Trophoblast cell (in vitro differentiated cells and primary cell): Measurements from ENCODE around the gene PRR15.
A peak's percentile ranks its signal among the peaks of the same experiment; 100 is the strongest.

ENCODE experiments used
- DNase-seq, 2 donors: peaks; one replicate each; pipeline ENCODE4 v3.0.0-alpha.2; 2016
- H2AFZ ChIP-seq: 2 replicates; pipeline ENCODE4 v1.6.1; 2013; ENCODE audit warnings: low read length, moderate library complexity, mild to moderate bottlenecking; ENCODE audit not compliant: insufficient read depth, poor library complexity
- H2AK5ac ChIP-seq: 2 replicates; pipeline ENCODE4 v1.6.1; 2013; ENCODE audit warnings: mild to moderate bottlenecking, low read length
- H2BK120ac ChIP-seq: 2 replicates; pipeline ENCODE4 v1.6.1; 2013; ENCODE audit warnings: low read length, mild to moderate bottlenecking, moderate library complexity; ENCODE audit not compliant: insufficient read depth, poor library complexity
- H2BK12ac ChIP-seq: 2 replicates; pipeline ENCODE4 v1.6.1; 2013; ENCODE audit warnings: mild to moderate bottlenecking, low read length, moderate library complexity
- H2BK5ac ChIP-seq: 2 replicates; pipeline ENCODE4 v1.6.1; 2013; ENCODE audit warnings: low read length, low read depth, moderate library complexity, mild to moderate bottlenecking; ENCODE audit not compliant: poor library complexity
- H3K14ac ChIP-seq: 2 replicates; pipeline ENCODE4 v1.6.1; 2013; ENCODE audit warnings: mild to moderate bottlenecking, low read length
- H3K18ac ChIP-seq: 2 replicates; pipeline ENCODE4 v1.6.1; 2013; ENCODE audit warnings: mild to moderate bottlenecking, low read length
- H3K23ac ChIP-seq: 2 replicates; pipeline ENCODE4 v1.6.1; 2013; ENCODE audit warnings: low read length
- H3K27ac ChIP-seq: 2 replicates; pipeline ENCODE4 v1.5.1; 2013; ENCODE audit warnings: low read depth, mild to moderate bottlenecking, inconsistent platforms, low read length, moderate library complexity
- H3K27me3 ChIP-seq: 2 replicates; pipeline ENCODE4 v1.6.1; 2013; ENCODE audit warnings: inconsistent platforms, mild to moderate bottlenecking, low read length, moderate library complexity; ENCODE audit not compliant: insufficient read depth
- H3K36me3 ChIP-seq, 2 experiments: 1 replicate in 1 of 2; 2 replicates in 1 of 2; pipeline ENCODE4 v1.6.1; 2013; ENCODE audit warnings: low read length in 2 of 2, mild to moderate bottlenecking in 2 of 2, moderate library complexity in 1 of 2; ENCODE audit not compliant: insufficient read depth in 2 of 2, control insufficient read depth in 1 of 2
- H3K4ac ChIP-seq: 2 replicates; pipeline ENCODE4 v1.6.1; 2013; ENCODE audit warnings: low read depth, mild to moderate bottlenecking, low read length, moderate library complexity
- H3K4me1 ChIP-seq, 2 experiments: 1 replicate in 1 of 2; 2 replicates in 1 of 2; pipeline ENCODE4 v1.6.1; 2013; ENCODE audit warnings: low read length in 2 of 2, mild to moderate bottlenecking in 2 of 2, moderate library complexity in 1 of 2; ENCODE audit not compliant: insufficient read depth in 2 of 2, control insufficient read depth in 1 of 2
- H3K4me2 ChIP-seq: 2 replicates; pipeline ENCODE4 v1.6.1; 2013; ENCODE audit warnings: inconsistent platforms, mild to moderate bottlenecking, low read length, moderate library complexity
- H3K4me3 ChIP-seq: 2 replicates; pipeline ENCODE4 v1.5.1; 2013; ENCODE audit warnings: mild to moderate bottlenecking, low read depth, low read length, inconsistent platforms
- H3K79me1 ChIP-seq: one replicate; pipeline ENCODE4 v1.6.1; 2013; ENCODE audit warnings: low read length
- H3K79me2 ChIP-seq: 2 replicates; pipeline ENCODE4 v1.6.1; 2013; ENCODE audit warnings: low read length, mild to moderate bottlenecking; ENCODE audit not compliant: control insufficient read depth, insufficient read depth, poor library complexity
- H3K9ac ChIP-seq: 2 replicates; pipeline ENCODE4 v1.6.1; 2013; ENCODE audit warnings: mild to moderate bottlenecking, low read length
- H3K9me3 ChIP-seq: 2 replicates; pipeline ENCODE4 v1.6.1; 2013; ENCODE audit warnings: low read depth, mild to moderate bottlenecking, control low read depth, inconsistent platforms, low read length; ENCODE audit not compliant: insufficient read depth
- H4K12ac ChIP-seq: 2 replicates; pipeline ENCODE4 v1.6.1; 2013; ENCODE audit warnings: low read depth, mild to moderate bottlenecking, low read length, moderate library complexity
- H4K8ac ChIP-seq: 2 replicates; pipeline ENCODE4 v1.6.1; 2013; ENCODE audit warnings: low read depth, mild to moderate bottlenecking, low read length, moderate library complexity
- H4K91ac ChIP-seq: one replicate; pipeline ENCODE4 v1.6.1; 2013; ENCODE audit warnings: low read depth, mild to moderate bottlenecking, low read length, moderate library complexity
- WGBS: extraction: QIAGEN DNeasy Blood & Tissue Kit; methylation state at CpG from one replicate; pipeline ENCODE4 v1.1.7; 2013; ENCODE audit warnings: missing lambda C conversion rate; ENCODE audit not compliant: insufficient read length, insufficient coverage; ENCODE audit errors: extremely low coverage; 5-methylcytosine and 5-hydroxymethylcytosine counted together

PRR15 gene

DNA sequence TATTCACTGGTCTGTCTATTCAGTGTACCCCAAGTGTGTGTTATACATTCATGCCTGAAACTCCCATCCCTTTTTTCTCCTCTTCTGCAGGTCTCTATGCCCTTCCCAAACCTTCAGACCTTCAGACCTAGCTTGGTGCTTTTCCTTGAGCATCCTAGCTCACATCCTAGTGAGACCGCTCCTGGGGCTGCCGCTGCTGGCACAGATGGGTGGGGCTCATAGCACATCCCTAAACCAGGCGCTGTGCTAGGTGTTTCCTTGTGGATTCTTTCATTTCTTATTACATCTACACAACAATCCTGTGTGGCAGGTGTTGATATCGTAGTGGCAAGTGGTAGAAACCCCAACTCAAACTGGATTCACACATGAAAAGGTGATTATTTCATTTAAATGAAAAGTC is 43.2 kb downstream of the PRR15 start:
- no peak for DNase-seq
- H3K9me3 ChIP-seq, result no peaks in the 10 kb centered on the region
- H4K8ac ChIP-seq, result peak overlapping the region; percentile 55
- peak overlapping the region; percentile 95 for H4K91ac ChIP-seq
- H3K27ac ChIP-seq, result peak overlapping the region; percentile 80
- no peaks in the 10 kb centered on the region for H3K27me3 ChIP-seq
- peak overlapping the region; percentile 65 for H2BK5ac ChIP-seq
- H3K4ac ChIP-seq, result peak overlapping the region; percentile 72
- no peaks in the 10 kb centered on the region for H3K36me3 ChIP-seq
- H2AK5ac ChIP-seq, result peak overlapping the region; percentile 90
- peaks cover 20 to 29% of the 10 kb centered on the region in 2 experiments for H3K4me1 ChIP-seq
- WGBS, result no CpG with 5 or more reads among the region's 4 CpGs
- H3K79me1 ChIP-seq, result peaks cover 18% of the 10 kb centered on the region
- H2BK120ac ChIP-seq, result peak overlapping the region; percentile 93
- H3K4me2 ChIP-seq, result peak overlapping the region; percentile 9
- H3K79me2 ChIP-seq, result no peaks in the 10 kb centered on the region
- no peak overlapping the region for H3K9ac ChIP-seq
- peak overlapping the region; percentile 79 for H3K18ac ChIP-seq
- H3K23ac ChIP-seq, result no peak overlapping the region
- H2BK12ac ChIP-seq, result peak overlapping the region; percentile 96
- H4K12ac ChIP-seq, result no peak overlapping the region
- H2AFZ ChIP-seq, result no peak overlapping the region
- H3K4me3 ChIP-seq, result no peak overlapping the region
- H3K14ac ChIP-seq, result peak overlapping the region; percentile 73

- Histone ChIP-seq H3K4ac (no peak overlapping the region), H3K79me1 (peaks cover 18% of the 10 kb centered on the region), H2BK12ac (peak overlapping the region; percentile 16), H4K8ac (no peak overlapping the region), H2AFZ (no peak overlapping the region), H4K91ac (peak overlapping the region; percentile 95), H3K27ac (peak overlapping the region; percentile 80), H3K9me3 (peaks cover 1% of the 10 kb centered on the region), H3K23ac (no peak overlapping the region), H3K18ac (no peak overlapping the region), H3K9ac (no peak overlapping the region), H4K12ac (no peak overlapping the region), H3K4me3 (no peak overlapping the region), H3K36me3 (no peaks in the 10 kb centered on the region), H2BK5ac (no peak overlapping the region), H3K14ac (no peak overlapping the region), H3K79me2 (no peaks in the 10 kb centered on the region), H3K27me3 (no peaks in the 10 kb centered on the region), H2BK120ac (peak overlapping the region; percentile 93), H2AK5ac (no peak overlapping the region), H3K4me1 (peaks cover 20 to 29% of the 10 kb centered on the region in 2 experiments), H3K4me2 (no peak overlapping the region)
- DNase-seq, result no peak
- no CpG with 5 or more reads among the region's 4 CpGs for WGBS
Observed at GRCh38 chr7:29607259-29607658, 43.6 kb downstream of the PRR15 start.

DNA sequence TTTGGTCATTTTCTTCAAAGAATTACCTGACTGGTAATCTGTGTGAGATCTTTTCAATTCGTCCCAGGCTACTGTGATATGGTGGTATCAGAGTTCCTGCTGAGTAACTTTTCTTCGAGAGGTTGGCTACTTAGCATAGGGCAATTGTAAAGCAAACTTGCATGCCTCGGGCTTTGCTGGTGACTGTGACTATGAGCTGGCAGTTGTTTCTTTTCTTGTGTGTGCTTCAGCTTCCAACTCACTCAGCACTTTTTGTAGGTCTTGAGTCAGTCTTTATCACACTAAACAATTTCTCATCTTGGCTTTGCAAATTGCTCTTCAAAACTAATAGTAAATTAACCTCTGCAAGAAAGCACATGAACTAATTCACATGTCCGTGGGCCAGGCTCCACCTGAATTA is 44.3 kb downstream of the PRR15 start:
- peaks cover 18% of the 10 kb centered on the region for H3K79me1 ChIP-seq

GRCh38 chr7:29609162-29610037 is 45.8 kb downstream of the PRR15 start:
- Histone ChIP-seq H3K4me1 (peaks cover 20 to 29% of the 10 kb centered on the region in 2 experiments), H2AK5ac (peak overlapping the region; percentile 14), H3K36me3 (no peaks in the 10 kb centered on the region), H3K4me2 (no peak overlapping the region), H3K79me2 (no peaks in the 10 kb centered on the region), H2AFZ (peak overlapping the region; percentile 59), H4K12ac (no peak overlapping the region), H3K14ac (peak overlapping the region; percentile 35), H3K9me3 (peaks cover 1% of the 10 kb centered on the region), H2BK12ac (peak overlapping the region; percentile 6), H3K4me3 (no peak overlapping the region), H3K23ac (no peak overlapping the region), H2BK5ac (peak overlapping the region; percentile 80), H3K27me3 (no peaks in the 10 kb centered on the region), H4K91ac (peak overlapping the region; percentile 56), H3K18ac (no peak overlapping the region), H3K4ac (no peak overlapping the region), H3K27ac (no peak overlapping the region), H3K79me1 (peaks cover 18% of the 10 kb centered on the region), H3K9ac (no peak overlapping the region), H4K8ac (no peak overlapping the region), H2BK120ac (peak overlapping the region; percentile 64)
- no CpG with 5 or more reads among the region's 15 CpGs for WGBS
- peak; percentile 64 to 89 for DNase-seq

More for the DNA sequence above, 44.3 kb downstream of the PRR15 start:
- H4K8ac ChIP-seq, result no peak overlapping the region
- H3K27ac ChIP-seq, result no peak overlapping the region
- H4K12ac ChIP-seq, result no peak overlapping the region
- H3K27me3 ChIP-seq, result no peaks in the 10 kb centered on the region
- H2BK120ac ChIP-seq, result no peak overlapping the region
- H2AK5ac ChIP-seq, result no peak overlapping the region
- no peak overlapping the region for H3K9ac ChIP-seq
- no peak overlapping the region for H2AFZ ChIP-seq
- no peak overlapping the region for H3K23ac ChIP-seq
- H2BK12ac ChIP-seq, result no peak overlapping the region
- H2BK5ac ChIP-seq, result no peak overlapping the region
- no peak overlapping the region for H3K18ac ChIP-seq
- H3K79me2 ChIP-seq, result no peaks in the 10 kb centered on the region
- peak; percentile 56 to 60 for DNase-seq
- no peak overlapping the region for H3K4me3 ChIP-seq
- H3K4me2 ChIP-seq, result no peak overlapping the region
- peaks cover 1% of the 10 kb centered on the region for H3K9me3 ChIP-seq
- no CpG with 5 or more reads among the region's 4 CpGs for WGBS
- peaks cover 20 to 29% of the 10 kb centered on the region in 2 experiments for H3K4me1 ChIP-seq
- no peak overlapping the region for H3K4ac ChIP-seq
- H3K14ac ChIP-seq, result no peak overlapping the region
- H3K36me3 ChIP-seq, result no peaks in the 10 kb centered on the region
- H4K91ac ChIP-seq, result no peak overlapping the region
